GF-D8 (cell line): Measurements from ENCODE around the gene KCTD21.
"Not testable (repeated sequence)": the region's sequence is repeated elsewhere in the genome, so short reads cannot be mapped to it uniquely, and the experiment has no call there.

Source experiments
- DNase-seq: peaks from one replicate; lab custom pipeline; 2025; lab: John Stamatoyannopoulos, UW

Gene KCTD21

GRCh38 chr11:78175862-78176261 is 12.6 kb downstream of the KCTD21 start:
- not testable (repeated sequence) for DNase-seq

- no peak for DNase-seq
Observed at GRCh38 chr11:78171951-78172350, 16.5 kb downstream of the KCTD21 start.

GRCh38 chr11:78170874-78171549 is 17.4 kb downstream of the KCTD21 start:
- no peak for DNase-seq

GRCh38 chr11:78170413-78170812 is 18.0 kb downstream of the KCTD21 start:
- DNase-seq, result no peak

- no peak for DNase-seq
Observed at GRCh38 chr11:78168539-78169477, 19.6 kb downstream of the KCTD21 start.

GRCh38 chr11:78166855-78167469 is 21.5 kb downstream of the KCTD21 start:
- no peak for DNase-seq

- no peak for DNase-seq
Observed at GRCh38 chr11:78164471-78164870, 24.0 kb downstream of the KCTD21 start.

- no peak for DNase-seq
Observed at GRCh38 chr11:78163828-78164227, 24.6 kb downstream of the KCTD21 start.

GRCh38 chr11:78161962-78162371 is 26.5 kb downstream of the KCTD21 start:
- no peak for DNase-seq

- no peak for DNase-seq
Observed at GRCh38 chr11:78161346-78161745, 27.1 kb downstream of the KCTD21 start.

- no peak for DNase-seq
Observed at GRCh38 chr11:78160557-78160956, 27.9 kb downstream of the KCTD21 start.

GRCh38 chr11:78158987-78159652 is 29.3 kb downstream of the KCTD21 start:
- DNase-seq, result no peak

GRCh38 chr11:78156127-78156844 is 32.1 kb downstream of the KCTD21 start:
- no peak for DNase-seq

GRCh38 chr11:78151804-78152203 is 36.6 kb downstream of the KCTD21 start:
- no peak for DNase-seq

- DNase-seq, result no peak
Observed at GRCh38 chr11:78150754-78151153, 37.7 kb downstream of the KCTD21 start.

GRCh38 chr11:78150346-78150745 is 38.1 kb downstream of the KCTD21 start:
- no peak for DNase-seq

- DNase-seq, result no peak
Observed at GRCh38 chr11:78149646-78150045, 38.8 kb downstream of the KCTD21 start.

- no peak for DNase-seq
Observed at GRCh38 chr11:78147807-78148206, 40.6 kb downstream of the KCTD21 start.

GRCh38 chr11:78145511-78146025 is 42.9 kb downstream of the KCTD21 start:
- no peak for DNase-seq

GRCh38 chr11:78140392-78141077 is 47.9 kb downstream of the KCTD21 start:
- DNase-seq, result no peak
